Left colon (tissue), 2 donors: Measurements from ENCODE around the gene LRRC17. TPM values are rescaled to one million over a fixed set of nuclear protein-coding genes. Genes with fewer than 3 reads are reported as not detected.
"Not testable (repeated sequence)": the region's sequence is repeated elsewhere in the genome, so short reads cannot be mapped to it uniquely, and the experiment has no call there.

Experiments used
- ATAC-seq: fragments of 200-7000 bp; cut with Tn5 transposase; one replicate; pipeline ENCODE4 v1.9.1; 2020; ENCODE audit warnings: mild to moderate bottlenecking, moderate library complexity
- DNase-seq, 2 donors: peaks; one replicate each; pipeline ENCODE4 v3.0.0-alpha.2; 2020
- intact Hi-C, 2 donors: fragments of 100-400 bp; cut with DNase I in 1 of 2; cut with micrococcal nuclease in 1 of 2; formaldehyde crosslinking; loops; one replicate each; pipeline versions ENCODE4 v1.11.2 to v1.14.0; 2022; cut with DNase I, micrococcal nuclease
- total RNA-seq, 2 donors: library from RNA; stranded (reverse); fragmentation: NEBNext Ultra II Directional; extraction: Animal tissue kit (Norgen Biotek cat#: 25700); gene quantifications; one replicate each; pipeline ENCODE4 v1.2.1, GENCODE V29; 2021
- donor health status: DM: no; HTN: no; CAD: no.
- donor health status: DM: yes; HTN: yes; CAD: no.

The LRRC17 gene
- total RNA-seq, 2 donors from 2014 or later: 0.67 to 1.4 TPM

- intact Hi-C loops: no loop called here
- ATAC-seq: no peak
- no peak for DNase-seq
These were observed 17.2 kb upstream of the LRRC17 start for GRCh38 chr7:102895602-102896001.

- intact Hi-C loops: no loop called here
- DNase-seq (no peak), ATAC-seq (no peak)
These were observed 16.2 kb upstream of the LRRC17 start for GRCh38 chr7:102896585-102896984.

- no peak for ATAC-seq
- intact Hi-C loops: no loop called here
- no peak for DNase-seq
These were observed 15.6 kb upstream of the LRRC17 start for GRCh38 chr7:102897211-102897631.

- intact Hi-C loops: no loop called here
- no peak for ATAC-seq
- no peak for DNase-seq
These were observed 14.8 kb upstream of the LRRC17 start for GRCh38 chr7:102897856-102898531.

GRCh38 chr7:102898532-102898859 lies 14.3 kb upstream of the LRRC17 start:
- intact Hi-C loops: no loop called here
- DNase-seq (no peak), ATAC-seq (no peak)

- intact Hi-C loops, ATAC-seq, DNase-seq: not testable (repeated sequence)
These were observed 10.7 kb upstream of the LRRC17 start for GRCh38 chr7:102902052-102902451.

- ATAC-seq, intact Hi-C loops, DNase-seq: not testable (repeated sequence)
These were observed 9.2 kb upstream of the LRRC17 start for GRCh38 chr7:102903576-102903975.

GRCh38 chr7:102908676-102909075 lies 4.1 kb upstream of the LRRC17 start:
- DNase-seq (no peak), ATAC-seq (no peak)
- intact Hi-C loops: no loop called here

GRCh38 chr7:102913826-102914225 lies 1.0 kb downstream of the LRRC17 start:
- intact Hi-C loops: no loop called here
- ATAC-seq (no peak), DNase-seq (no peak)

- DNase-seq (no peak), ATAC-seq (no peak)
- intact Hi-C loops: no loop called here
These were observed 1.8 kb downstream of the LRRC17 start for GRCh38 chr7:102914585-102914984.

- DNase-seq: no peak
- intact Hi-C loops: no loop called here
- ATAC-seq: no peak
These were observed 3.6 kb downstream of the LRRC17 start for GRCh38 chr7:102916426-102916825.

- no peak for DNase-seq
- no peak for ATAC-seq
- intact Hi-C loops: no loop called here
These were observed 4.1 kb downstream of the LRRC17 start for GRCh38 chr7:102916881-102917280.

- no peak for DNase-seq
- no peak for ATAC-seq
- intact Hi-C loops: no loop called here
These were observed 4.9 kb downstream of the LRRC17 start for GRCh38 chr7:102917436-102918353.

GRCh38 chr7:102918845-102919244 lies 6.0 kb downstream of the LRRC17 start:
- intact Hi-C loops: no loop called here
- ATAC-seq: no peak

GRCh38 chr7:102925976-102926782 lies 13.4 kb downstream of the LRRC17 start:
- intact Hi-C loops: no loop called here
- DNase-seq (no peak), ATAC-seq (no peak)

More at GRCh38 chr7:102918845-102919244, 6.0 kb downstream of the LRRC17 start:
- no peak for DNase-seq

- intact Hi-C loops: no loop called here
- no peak for DNase-seq
- no peak for ATAC-seq
These were observed 14.0 kb downstream of the LRRC17 start for GRCh38 chr7:102926783-102927140.

GRCh38 chr7:102927312-102927933 lies 14.6 kb downstream of the LRRC17 start:
- ATAC-seq (no peak), DNase-seq (no peak)
- intact Hi-C loops: no loop called here

- no peak for ATAC-seq
- no peak for DNase-seq
- intact Hi-C loops: no loop called here
These were observed 19.0 kb downstream of the LRRC17 start for GRCh38 chr7:102931757-102932156.

- intact Hi-C loops: no loop called here
- DNase-seq (peak; percentile 20 to 30), ATAC-seq (no peak)
These were observed 21.0 kb downstream of the LRRC17 start for GRCh38 chr7:102933763-102934162.
